GM21367 (cell line): ENCODE measurements around the gene SAMHD1.
"Not testable (repeated sequence)": the region's sequence is repeated elsewhere in the genome, so short reads cannot be mapped to it uniquely, and the experiment has no call there.

ENCODE experiments used
- ATAC-seq: cut with Tn5 transposase; IDR thresholded peaks from one replicate; pipeline ENCODE4 v1.9.1; 2021; ENCODE audit not compliant: unreplicated experiment

Gene SAMHD1

GRCh38 chr20:36856691-36857635 is 94.5 kb downstream of the SAMHD1 start:
- ATAC-seq, result no peak

DNA sequence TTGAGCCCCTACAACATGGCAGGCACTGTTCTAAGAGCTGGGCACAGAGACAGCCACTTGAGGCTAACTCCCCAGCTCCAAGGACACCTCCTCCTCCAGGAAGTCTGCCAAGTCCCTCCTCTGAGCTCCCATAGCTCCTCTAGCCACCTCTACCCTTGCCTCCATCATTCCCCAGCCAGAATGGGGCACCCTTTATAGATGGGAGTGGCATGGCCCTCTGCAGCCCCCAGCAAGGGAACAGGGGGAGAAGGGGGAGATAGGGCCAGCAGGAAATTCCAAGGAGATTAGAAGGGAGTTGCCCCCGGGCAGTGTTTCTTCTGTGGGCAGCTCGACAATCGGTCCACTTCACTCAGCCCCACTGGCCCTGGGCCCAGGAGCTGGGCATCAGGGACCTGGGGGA is 95.3 kb downstream of the SAMHD1 start:
- no peak for ATAC-seq

DNA sequence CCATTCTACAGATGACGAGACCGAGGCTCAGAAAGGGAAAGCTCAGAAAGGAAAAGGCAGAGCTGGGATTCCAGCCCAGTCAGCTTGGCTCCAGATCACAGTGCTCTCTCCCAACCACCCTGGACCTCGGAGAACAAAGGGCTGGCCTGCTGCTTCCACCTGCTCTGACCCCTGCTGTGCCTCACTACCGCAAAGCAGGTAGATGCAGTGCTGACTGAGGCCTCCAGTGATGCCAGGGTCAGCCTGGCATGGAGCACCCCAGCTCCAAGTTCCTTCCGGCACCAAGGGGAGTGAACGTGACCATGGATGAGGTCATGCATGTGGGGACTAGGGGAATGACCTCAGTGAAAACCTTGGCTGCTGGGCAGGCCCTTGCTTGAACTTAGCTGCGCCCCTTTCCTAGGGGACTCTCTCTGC is 96.3 kb downstream of the SAMHD1 start:
- no peak for ATAC-seq

- no peak for ATAC-seq
Observed at GRCh38 chr20:36854348-36855240, 96.9 kb downstream of the SAMHD1 start.

- no peak for ATAC-seq
Observed at GRCh38 chr20:36852187-36852586, 99.3 kb downstream of the SAMHD1 start.

GRCh38 chr20:36851490-36851889 is 100.0 kb downstream of the SAMHD1 start:
- ATAC-seq, result no peak

GRCh38 chr20:36850759-36851158 is 100.7 kb downstream of the SAMHD1 start:
- ATAC-seq, result no peak

DNA sequence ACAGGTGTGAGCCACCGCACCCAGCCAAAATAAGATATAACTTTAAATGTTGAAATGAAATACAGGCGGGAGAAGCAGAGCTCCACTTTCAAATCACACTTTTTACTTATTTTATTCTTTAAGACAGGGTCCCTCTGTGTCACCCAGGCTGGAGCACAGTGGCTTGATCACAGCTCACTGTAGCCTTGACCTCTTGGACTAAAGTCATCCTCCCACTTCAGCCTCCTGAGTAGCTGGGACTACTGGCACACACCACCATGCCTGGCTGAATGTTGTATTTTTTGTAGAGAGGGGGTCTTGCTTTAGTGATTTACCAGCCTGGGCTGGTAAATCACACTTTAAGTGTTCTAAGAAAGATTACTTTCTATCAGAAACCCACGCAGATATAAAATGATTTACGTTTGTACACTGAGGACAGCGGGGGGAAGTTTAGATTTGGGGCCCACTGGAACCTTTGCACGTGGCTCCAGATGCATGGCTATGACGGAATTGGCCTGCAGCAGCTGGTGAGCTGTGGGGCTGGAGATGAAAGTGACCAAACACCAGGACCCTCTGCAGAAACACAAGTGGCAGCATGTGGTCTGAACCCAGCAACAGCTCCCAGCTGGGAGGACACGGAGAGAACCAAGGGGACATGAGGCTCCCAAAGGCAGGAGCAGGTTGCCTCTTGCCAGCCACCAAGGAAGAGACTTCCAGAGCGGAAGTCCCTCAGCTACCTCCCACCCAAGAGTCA is 102.0 kb downstream of the SAMHD1 start:
- no peak for ATAC-seq

DNA sequence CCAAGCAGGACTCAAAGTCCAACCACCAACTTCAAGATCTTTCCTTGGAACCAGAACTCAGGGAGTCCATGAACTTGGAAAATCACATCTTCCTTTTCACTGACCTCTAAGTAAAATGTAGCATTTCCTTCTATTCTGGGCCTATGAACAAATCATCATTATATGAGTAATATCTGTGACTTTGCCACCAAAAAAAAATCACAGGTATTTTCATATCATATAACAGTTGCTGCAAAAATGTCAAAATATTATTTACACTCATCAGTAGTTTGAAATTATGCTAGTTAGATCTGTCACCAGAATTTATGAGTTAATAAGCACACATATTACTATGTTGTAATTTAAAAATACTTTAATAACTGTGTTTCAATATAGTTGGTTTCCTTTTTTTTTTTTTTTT is 102.8 kb downstream of the SAMHD1 start:
- ATAC-seq, result no peak

GRCh38 chr20:36848078-36848660 is 103.3 kb downstream of the SAMHD1 start:
- no peak for ATAC-seq

DNA sequence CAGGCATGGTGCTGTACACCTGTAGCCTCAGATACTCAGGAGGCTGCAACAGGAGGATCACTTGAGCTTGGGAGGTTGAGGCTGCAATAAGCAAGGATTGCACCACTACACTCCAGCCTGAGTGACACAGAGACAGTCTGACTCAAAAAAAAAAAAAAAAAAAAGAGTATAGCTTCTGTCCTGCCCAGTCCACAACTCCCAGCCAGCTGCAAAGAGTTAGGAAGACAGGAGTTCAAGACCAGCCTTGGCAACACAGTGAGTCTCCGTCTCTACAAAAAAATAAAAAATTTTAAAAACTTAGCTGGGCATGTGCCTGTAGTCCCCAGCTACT is 103.8 kb downstream of the SAMHD1 start:
- no peak for ATAC-seq

DNA sequence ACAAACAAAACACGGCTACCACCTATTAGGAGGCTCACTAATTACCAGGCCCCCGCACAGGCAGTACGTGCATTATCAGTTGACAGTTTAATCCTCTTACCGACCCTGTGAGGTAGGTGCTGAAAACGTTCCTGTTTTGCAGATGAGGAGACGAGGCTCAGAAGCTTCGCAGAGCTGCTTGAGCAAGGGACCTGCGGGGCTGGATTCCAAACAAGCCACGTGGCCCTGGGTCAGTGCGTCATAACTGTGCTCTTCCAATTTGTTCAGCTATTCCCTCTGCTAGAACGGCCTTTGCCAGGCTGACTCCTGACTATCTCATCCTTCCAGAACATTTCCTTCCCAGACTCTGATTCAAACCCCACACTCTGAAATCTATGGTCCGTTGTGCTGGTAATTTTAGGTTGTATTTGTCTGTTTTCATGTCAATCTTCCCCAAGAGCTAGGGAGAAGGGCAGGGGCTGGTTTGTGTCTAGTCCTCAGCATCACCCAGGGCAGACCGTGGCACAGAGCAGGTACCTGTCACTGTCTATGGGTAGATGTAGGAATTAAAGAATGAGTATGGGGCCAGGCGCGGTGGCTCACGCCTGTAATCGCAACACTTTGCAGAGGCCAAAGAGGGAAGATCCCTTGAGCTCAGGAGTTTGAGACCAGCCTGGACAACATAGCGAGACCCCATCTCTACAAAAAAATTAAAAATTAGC is 104.3 kb downstream of the SAMHD1 start:
- ATAC-seq, result no peak

- ATAC-seq, result no peak
Observed at GRCh38 chr20:36845288-36845971, 106.1 kb downstream of the SAMHD1 start.

- not testable (repeated sequence) for ATAC-seq
Observed at GRCh38 chr20:36841030-36841429, 110.5 kb downstream of the SAMHD1 start.
